PC-9 (cell line): ENCODE measurements around the gene KRT34.

Experiments
- CTCF ChIP-seq: fragments of 200-600 bp; sonication (generic); conservative IDR thresholded peaks from 2 replicates; pipeline ENCODE4 v1.6.1; 2017; ENCODE audit warnings: mixed run types, antibody characterized with exemption, mild to moderate bottlenecking, moderate library complexity
- EZH2 ChIP-seq: fragments of 200-600 bp; sonication (generic); IDR thresholded peaks from 2 replicates; pipeline ENCODE4 v1.8.0; 2017; ENCODE audit warnings: antibody characterized with exemption, low read depth

GRCh38 chr17:41390411-41390938 is 8.4 kb upstream of the KRT34 start:
- TF ChIP-seq CTCF (no peak), EZH2 (no peak)
